ENCODE measurements around the gene FGGY. TPM values are rescaled to one million over a fixed set of nuclear protein-coding genes. Genes with fewer than 3 reads are reported as not detected.
"Not testable (repeated sequence)": the region's sequence is repeated elsewhere in the genome, so short reads cannot be mapped to it uniquely, and the experiment has no call there.

FGGY gene
- total RNA-seq, 1 experiment from 2014 or later: 6.4 TPM

DNA sequence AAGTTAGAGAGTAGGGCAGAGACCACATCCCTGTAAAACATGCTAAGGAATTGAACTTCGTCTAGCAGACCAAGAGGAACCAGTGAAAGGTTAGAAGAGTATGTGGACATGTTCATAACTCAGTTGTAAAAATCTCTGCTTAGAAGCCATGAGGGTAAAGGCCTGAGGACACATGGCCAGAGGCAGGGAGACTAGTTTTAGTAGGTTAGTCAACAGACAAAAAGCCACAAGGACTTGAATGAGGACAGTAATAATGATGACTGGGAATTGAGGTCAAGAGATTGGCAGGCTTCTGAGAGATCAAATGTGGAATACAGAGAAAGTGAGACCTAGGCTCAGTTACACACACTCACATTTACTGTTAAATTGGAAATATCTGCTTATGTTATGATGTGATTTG lies 312.4 kb downstream of the FGGY start:
- Histone ChIP-seq H3K4me1 (no peaks in the 10 kb centered on the region), H3K27me3 (replicated peaks; ENCODE audit: control insufficient read depth, insufficient read depth, low read length) (no peaks in the 10 kb centered on the region), H3K9me3 (no peaks in the 10 kb centered on the region), H3K36me3 (ENCODE audit: control insufficient read depth, insufficient read depth, low read length) (no peaks in the 10 kb centered on the region), H3K4me3 (ENCODE audit: low read depth, low read length) (no peak overlapping the region)
- intact Hi-C loops (cut with micrococcal nuclease; ENCODE audit: unreplicated experiment): no loop called here
- Mint-ChIP-seq H3K36me3 (ENCODE audit: insufficient read depth, unreplicated experiment) (no peaks in the 10 kb centered on the region), H3K27ac (ENCODE audit: unreplicated experiment) (no peak overlapping the region), H3K4me3 (ENCODE audit: unreplicated experiment) (no peak overlapping the region), H3K9me3 (ENCODE audit: unreplicated experiment) (no peaks in the 10 kb centered on the region), H3K27me3 (ENCODE audit: insufficient read depth, unreplicated experiment) (no peaks in the 10 kb centered on the region), H3K4me1 (ENCODE audit: low read depth, unreplicated experiment) (no peaks in the 10 kb centered on the region)
- DNase-seq: no peak
- TF ChIP-seq, protein P1, sequence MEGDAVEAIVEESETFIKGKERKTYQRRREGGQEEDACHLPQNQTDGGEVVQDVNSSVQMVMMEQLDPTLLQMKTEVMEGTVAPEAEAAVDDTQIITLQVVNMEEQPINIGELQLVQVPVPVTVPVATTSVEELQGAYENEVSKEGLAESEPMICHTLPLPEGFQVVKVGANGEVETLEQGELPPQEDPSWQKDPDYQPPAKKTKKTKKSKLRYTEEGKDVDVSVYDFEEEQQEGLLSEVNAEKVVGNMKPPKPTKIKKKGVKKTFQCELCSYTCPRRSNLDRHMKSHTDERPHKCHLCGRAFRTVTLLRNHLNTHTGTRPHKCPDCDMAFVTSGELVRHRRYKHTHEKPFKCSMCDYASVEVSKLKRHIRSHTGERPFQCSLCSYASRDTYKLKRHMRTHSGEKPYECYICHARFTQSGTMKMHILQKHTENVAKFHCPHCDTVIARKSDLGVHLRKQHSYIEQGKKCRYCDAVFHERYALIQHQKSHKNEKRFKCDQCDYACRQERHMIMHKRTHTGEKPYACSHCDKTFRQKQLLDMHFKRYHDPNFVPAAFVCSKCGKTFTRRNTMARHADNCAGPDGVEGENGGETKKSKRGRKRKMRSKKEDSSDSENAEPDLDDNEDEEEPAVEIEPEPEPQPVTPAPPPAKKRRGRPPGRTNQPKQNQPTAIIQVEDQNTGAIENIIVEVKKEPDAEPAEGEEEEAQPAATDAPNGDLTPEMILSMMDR (IDR thresholded peaks at IDR 0.05; ENCODE audit: insufficient read depth in 1 of 2, low read depth in 1 of 2, low read length in 1 of 2, severe bottlenecking in 1 of 2, unreplicated experiment in 1 of 2): no peak
- CTCF ChIA-PET: no interaction called here
- BruUV-seq (replicated peaks): no TSS peak
- POLR2A ChIA-PET: interaction anchor here (0.6 kb wide), 1 partner anchor 254 kb away, joined by 3 read pairs; no protein-coding TSS in a partner anchor

DNA sequence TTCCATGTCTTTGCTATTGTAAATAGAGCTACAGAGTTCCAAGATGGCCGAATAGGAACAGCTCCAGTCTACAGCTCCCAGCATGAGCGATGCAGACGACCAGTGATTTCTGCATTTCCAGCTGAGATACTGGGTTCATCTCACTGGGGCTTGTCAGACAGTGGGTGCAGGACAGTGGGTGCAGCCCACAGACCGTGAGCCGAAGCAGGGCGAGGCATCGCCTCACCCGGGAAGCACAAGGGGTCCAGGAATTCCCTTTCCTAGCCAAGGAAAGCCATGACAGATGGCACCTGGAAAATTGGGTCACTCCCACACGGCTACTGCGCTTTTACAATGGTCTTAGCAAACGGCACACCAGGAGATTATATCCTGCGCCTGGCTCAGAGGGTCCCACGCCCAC lies 313.6 kb downstream of the FGGY start:
- H3K27me3 Mint-ChIP-seq (ENCODE audit: insufficient read depth, unreplicated experiment); POLR2A ChIA-PET; H3K36me3 Mint-ChIP-seq (ENCODE audit: insufficient read depth, unreplicated experiment); intact Hi-C loops (cut with micrococcal nuclease; ENCODE audit: unreplicated experiment); H3K4me3 Mint-ChIP-seq (ENCODE audit: unreplicated experiment); CTCF ChIA-PET; H3K27ac Mint-ChIP-seq (ENCODE audit: unreplicated experiment); DNase-seq; H3K9me3 ChIP-seq; H3K9me3 Mint-ChIP-seq (ENCODE audit: unreplicated experiment); H3K4me1 ChIP-seq; BruUV-seq (replicated peaks); H3K27me3 ChIP-seq (replicated peaks; ENCODE audit: control insufficient read depth, insufficient read depth, low read length); H3K4me1 Mint-ChIP-seq (ENCODE audit: low read depth, unreplicated experiment); H3K36me3 ChIP-seq (ENCODE audit: control insufficient read depth, insufficient read depth, low read length); H3K4me3 ChIP-seq (ENCODE audit: low read depth, low read length): not testable (repeated sequence)

DNA sequence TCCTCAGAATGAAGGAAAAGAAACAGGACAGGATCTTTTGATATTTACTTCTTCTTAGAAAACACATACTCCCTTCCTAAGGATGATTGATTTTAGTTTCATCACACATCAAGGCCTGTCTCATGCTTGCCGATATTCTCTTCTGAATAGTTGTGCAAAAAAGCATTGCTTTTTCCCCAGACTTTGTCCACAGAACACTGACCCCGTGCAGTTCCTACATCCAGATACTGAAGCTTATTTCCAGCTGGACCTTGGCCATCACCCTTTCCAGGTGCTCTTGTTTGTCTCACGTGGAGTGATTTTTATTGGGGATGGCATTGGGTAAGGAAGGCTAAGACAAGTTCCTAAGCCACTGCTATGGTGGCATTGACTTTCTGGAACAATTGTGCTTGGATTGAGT lies 320.5 kb downstream of the FGGY start:
- no TSS peak for BruUV-seq (replicated peaks)
- Histone ChIP-seq H3K4me1 (no peaks in the 10 kb centered on the region), H3K27me3 (replicated peaks; ENCODE audit: control insufficient read depth, insufficient read depth, low read length) (no peaks in the 10 kb centered on the region), H3K9me3 (no peaks in the 10 kb centered on the region), H3K4me3 (ENCODE audit: low read depth, low read length) (no peak overlapping the region), H3K36me3 (ENCODE audit: control insufficient read depth, insufficient read depth, low read length) (no peaks in the 10 kb centered on the region)
- H3K4me3 Mint-ChIP-seq (ENCODE audit: unreplicated experiment): no peak overlapping the region
- no peaks in the 10 kb centered on the region for H3K27me3 Mint-ChIP-seq (ENCODE audit: insufficient read depth, unreplicated experiment)
- TF ChIP-seq, protein P1 (IDR thresholded peaks at IDR 0.05; ENCODE audit: insufficient read depth in 1 of 2, low read depth in 1 of 2, low read length in 1 of 2, severe bottlenecking in 1 of 2, unreplicated experiment in 1 of 2): no peak
- ChIA-PET CTCF (interaction anchor here (0.7 kb wide), 1 partner anchor 15 kb away, joined by 3 read pairs; no protein-coding TSS in a partner anchor), POLR2A (no interaction called here)
- no peaks in the 10 kb centered on the region for H3K9me3 Mint-ChIP-seq (ENCODE audit: unreplicated experiment)
- no peak overlapping the region for H3K27ac Mint-ChIP-seq (ENCODE audit: unreplicated experiment)
- intact Hi-C loops (cut with micrococcal nuclease; ENCODE audit: unreplicated experiment): no loop called here
- no peak for DNase-seq
- no peaks in the 10 kb centered on the region for H3K36me3 Mint-ChIP-seq (ENCODE audit: insufficient read depth, unreplicated experiment)
- H3K4me1 Mint-ChIP-seq (ENCODE audit: low read depth, unreplicated experiment): no peaks in the 10 kb centered on the region

DNA sequence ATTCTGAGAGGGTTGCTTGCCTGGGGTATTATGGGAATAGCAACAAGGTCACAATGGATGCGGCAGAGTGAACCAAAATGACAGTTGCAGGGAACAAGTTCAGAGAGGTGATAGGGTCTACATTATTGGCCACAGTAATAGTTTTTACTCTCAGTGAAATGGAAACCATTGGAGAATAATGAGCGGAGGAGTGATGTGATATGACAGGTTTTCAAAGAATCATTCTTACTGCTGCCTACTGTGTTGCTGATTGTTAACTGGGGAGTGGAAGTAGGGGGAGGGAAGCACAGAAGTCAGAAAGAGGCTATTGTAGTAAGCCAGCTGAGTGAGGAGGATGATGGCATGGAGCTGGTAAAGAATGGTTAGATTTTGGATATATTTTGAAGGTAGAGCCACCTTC lies 322.7 kb downstream of the FGGY start:
- H3K4me1 Mint-ChIP-seq (ENCODE audit: low read depth, unreplicated experiment): no peaks in the 10 kb centered on the region
- no peak overlapping the region for H3K27ac Mint-ChIP-seq (ENCODE audit: unreplicated experiment)
- intact Hi-C loops (cut with micrococcal nuclease; ENCODE audit: unreplicated experiment): no loop called here
- no peaks in the 10 kb centered on the region for H3K4me1 ChIP-seq
- no peaks in the 10 kb centered on the region for H3K9me3 ChIP-seq
- ChIA-PET CTCF (no interaction called here), POLR2A (no interaction called here)
- H3K36me3 ChIP-seq (ENCODE audit: control insufficient read depth, insufficient read depth, low read length): no peaks in the 10 kb centered on the region
- no peaks in the 10 kb centered on the region for H3K36me3 Mint-ChIP-seq (ENCODE audit: insufficient read depth, unreplicated experiment)
- no peaks in the 10 kb centered on the region for H3K9me3 Mint-ChIP-seq (ENCODE audit: unreplicated experiment)
- no peaks in the 10 kb centered on the region for H3K27me3 Mint-ChIP-seq (ENCODE audit: insufficient read depth, unreplicated experiment)
- H3K27me3 ChIP-seq (replicated peaks; ENCODE audit: control insufficient read depth, insufficient read depth, low read length): no peaks in the 10 kb centered on the region
- H3K4me3 ChIP-seq (ENCODE audit: low read depth, low read length): no peak overlapping the region
- BruUV-seq (replicated peaks): no TSS peak
- H3K4me3 Mint-ChIP-seq (ENCODE audit: unreplicated experiment): no peak overlapping the region
- no peak for DNase-seq
- TF ChIP-seq, protein P1 (IDR thresholded peaks at IDR 0.05; ENCODE audit: insufficient read depth in 1 of 2, low read depth in 1 of 2, low read length in 1 of 2, severe bottlenecking in 1 of 2, unreplicated experiment in 1 of 2): no peak

All from Caco-2 (cell line).